Sigmoid colon (tissue), 7 donors: ENCODE data around the gene HDHD2. TPM values are rescaled to one million over a fixed set of nuclear protein-coding genes. Genes with fewer than 3 reads are reported as not detected.

ENCODE experiments used
- DNase-seq: peaks from one replicate; pipeline ENCODE4 v3.0.0-alpha.2; 2019
- H3K27ac ChIP-seq, 4 donors: fragments of 200-600 bp; sonication (generic); one replicate each; pipeline ENCODE4 v1.5.1; 2016 to 2019; ENCODE audit warnings: mild to moderate bottlenecking in 1 of 4
- H3K27me3 ChIP-seq, 3 donors: fragments of 200-600 bp; sonication (generic); one replicate each; pipeline ENCODE4 v1.5.1; 2019; ENCODE audit warnings: mild to moderate bottlenecking in 1 of 3
- H3K36me3 ChIP-seq, 4 donors: fragments of 200-600 bp; sonication (generic); one replicate each; pipeline ENCODE4 v1.5.1; 2016 to 2019
- H3K4me1 ChIP-seq, 4 donors: fragments of 200-600 bp; sonication (generic); one replicate each; pipeline ENCODE4 v1.5.1; 2017 to 2019
- H3K4me3 ChIP-seq, 4 donors: fragments of 200-600 bp; sonication (generic); one replicate each; pipeline ENCODE4 v1.5.1; 2017 to 2019; ENCODE audit warnings: mild to moderate bottlenecking in 2 of 4, moderate library complexity in 1 of 4
- H3K9me3 ChIP-seq, 4 donors: fragments of 200-600 bp in 3 of 4; sonication (generic) in 3 of 4; one replicate each; pipeline versions ENCODE4 v1.5.1 to v1.6.1; 2013 to 2019
- EP300 ChIP-seq, 4 donors: sonication (generic); formaldehyde crosslinking; IDR thresholded peaks; one replicate each; pipeline ENCODE4 v1.6.1; 2017; ENCODE audit warnings: antibody characterized with exemption in 4 of 4
- POLR2A ChIP-seq, 2 donors: fragments of 450-650 bp; IDR thresholded peaks; one replicate each; pipeline ENCODE4 v1.6.1; 2016; ENCODE audit warnings: antibody characterized with exemption in 2 of 2, mild to moderate bottlenecking in 2 of 2, moderate library complexity in 2 of 2
- POLR2AphosphoS5 ChIP-seq, 4 donors: sonication (generic); formaldehyde crosslinking; IDR thresholded peaks; one replicate each; pipeline ENCODE4 v1.6.1; 2017; ENCODE audit warnings: antibody characterized with exemption in 4 of 4
- WGBS, 2 donors: extraction: QIAGEN DNeasy Blood & Tissue Kit; methylation state at CpG; one replicate each; pipeline ENCODE4 v1.1.7; 2013; 5-methylcytosine and 5-hydroxymethylcytosine counted together
- intact Hi-C: fragments of 100-400 bp; cut with DNase I; formaldehyde crosslinking; loops from one replicate; pipeline ENCODE4 v1.15.1; 2023
- polyA plus RNA-seq, 3 donors: library from polyadenylated mRNA; stranded (reverse); fragments of 200-250 nt; gene quantifications; one replicate each; pipeline ENCODE4 v1.2.3, GENCODE V29; 2013
- total RNA-seq, 4 donors: library from RNA; depleted of rRNA; stranded (reverse); fragments of >200 nt; gene quantifications; one replicate each; pipeline ENCODE4 v1.1.0, GENCODE V29; 2016
- TF ChIP-seq, protein P1 (sequence below), 4 experiments: fragments of 450-650 bp in 3 of 4; fragments of 200-600 bp in 1 of 4; IDR thresholded peaks; one replicate each; pipeline ENCODE4 v1.5.1; 2016 to 2019; ENCODE audit warnings: antibody characterized with exemption in 4 of 4, mild to moderate bottlenecking in 3 of 4, moderate library complexity in 2 of 4
- donor health status: healthy with polysubstance abuse.
- donor health status: Bipolar disorder and iron deficiency.
- donor health status: healthy.

Gene HDHD2
- total and polyA plus RNA-seq, 7 donors: 21.0 to 34.0 (median 29.1) TPM

- H3K36me3 ChIP-seq: peaks cover 0 to 3% (median under 1%) of the 10 kb centered on the region in 4 donors
- no peak overlapping the region for H3K27ac ChIP-seq
- intact Hi-C loops: no loop called here
- DNase-seq: no peak
- no peaks in the 10 kb centered on the region for H3K27me3 ChIP-seq
- H3K9me3 ChIP-seq: no peaks in the 10 kb centered on the region
- H3K4me3 ChIP-seq: no peak overlapping the region
- TF ChIP-seq POLR2AphosphoS5 (IDR thresholded peaks at IDR 0.05) (no peak), POLR2A (IDR thresholded peaks at IDR 0.05) (no peak), EP300 (IDR thresholded peaks at IDR 0.05) (no peak)
- TF ChIP-seq, protein P1, sequence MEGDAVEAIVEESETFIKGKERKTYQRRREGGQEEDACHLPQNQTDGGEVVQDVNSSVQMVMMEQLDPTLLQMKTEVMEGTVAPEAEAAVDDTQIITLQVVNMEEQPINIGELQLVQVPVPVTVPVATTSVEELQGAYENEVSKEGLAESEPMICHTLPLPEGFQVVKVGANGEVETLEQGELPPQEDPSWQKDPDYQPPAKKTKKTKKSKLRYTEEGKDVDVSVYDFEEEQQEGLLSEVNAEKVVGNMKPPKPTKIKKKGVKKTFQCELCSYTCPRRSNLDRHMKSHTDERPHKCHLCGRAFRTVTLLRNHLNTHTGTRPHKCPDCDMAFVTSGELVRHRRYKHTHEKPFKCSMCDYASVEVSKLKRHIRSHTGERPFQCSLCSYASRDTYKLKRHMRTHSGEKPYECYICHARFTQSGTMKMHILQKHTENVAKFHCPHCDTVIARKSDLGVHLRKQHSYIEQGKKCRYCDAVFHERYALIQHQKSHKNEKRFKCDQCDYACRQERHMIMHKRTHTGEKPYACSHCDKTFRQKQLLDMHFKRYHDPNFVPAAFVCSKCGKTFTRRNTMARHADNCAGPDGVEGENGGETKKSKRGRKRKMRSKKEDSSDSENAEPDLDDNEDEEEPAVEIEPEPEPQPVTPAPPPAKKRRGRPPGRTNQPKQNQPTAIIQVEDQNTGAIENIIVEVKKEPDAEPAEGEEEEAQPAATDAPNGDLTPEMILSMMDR (IDR thresholded peaks at IDR 0.05): no peak
- no peaks in the 10 kb centered on the region for H3K4me1 ChIP-seq
These were observed 9.0 kb downstream of the HDHD2 start for GRCh38 chr18:47141289-47141688.

DNA sequence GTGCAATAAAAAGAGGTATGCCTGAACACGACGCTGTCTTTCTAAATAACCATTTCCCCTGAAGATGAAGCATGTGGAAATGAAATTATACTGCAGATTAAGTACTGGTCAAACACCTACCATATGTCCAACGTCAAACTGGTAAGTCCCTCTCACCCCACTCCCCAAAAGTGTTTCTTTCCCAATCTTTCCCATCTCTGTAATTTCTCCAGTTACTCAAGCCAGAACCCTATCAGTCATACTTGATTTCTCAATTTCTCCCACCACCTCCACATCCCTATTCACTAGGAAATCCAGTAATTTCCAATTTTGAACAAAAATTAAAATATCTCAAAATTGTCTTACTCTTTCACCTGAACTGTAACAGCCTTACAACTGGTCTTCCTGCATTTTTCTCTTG lies 29.2 kb downstream of the HDHD2 start:
- no peaks in the 10 kb centered on the region for H3K4me1 ChIP-seq
- intact Hi-C loops: no loop called here

GRCh38 chr18:47120428-47120827 lies 29.9 kb downstream of the HDHD2 start:
- intact Hi-C loops: no loop called here
- no peak for DNase-seq
- WGBS, 2 donors: 84 to 93% methylated on average over 4 of the region's 4 CpGs

More for the DNA sequence above, 29.2 kb downstream of the HDHD2 start:
- Histone ChIP-seq H3K36me3 (peaks cover 0 to 28% (median 0%) of the 10 kb centered on the region in 4 donors), H3K4me3 (no peak overlapping the region), H3K9me3 (no peaks in the 10 kb centered on the region), H3K27ac (no peak overlapping the region), H3K27me3 (no peaks in the 10 kb centered on the region)
- 95 to 98% methylated on average over 3 of the region's 3 CpGs for WGBS, 2 donors
- no peak for DNase-seq
- TF ChIP-seq POLR2A (IDR thresholded peaks at IDR 0.05) (no peak), POLR2AphosphoS5 (IDR thresholded peaks at IDR 0.05) (no peak), EP300 (IDR thresholded peaks at IDR 0.05) (no peak)
- TF ChIP-seq, protein P1 (IDR thresholded peaks at IDR 0.05): no peak

GRCh38 chr18:47118981-47119380 lies 31.3 kb downstream of the HDHD2 start:
- intact Hi-C loops: no loop called here
- Histone ChIP-seq H3K27ac (no peak overlapping the region), H3K27me3 (no peaks in the 10 kb centered on the region), H3K9me3 (no peaks in the 10 kb centered on the region), H3K4me1 (no peaks in the 10 kb centered on the region), H3K4me3 (no peak overlapping the region), H3K36me3 (peaks cover 0 to 39% (median 0%) of the 10 kb centered on the region in 4 donors)
- 95 to 97% methylated on average over 2 of the region's 2 CpGs for WGBS, 2 donors
- TF ChIP-seq POLR2A (IDR thresholded peaks at IDR 0.05): no peak
- TF ChIP-seq, protein P1 (IDR thresholded peaks at IDR 0.05): no peak
- no peak for TF ChIP-seq EP300 (IDR thresholded peaks at IDR 0.05)
- no peak for TF ChIP-seq POLR2AphosphoS5 (IDR thresholded peaks at IDR 0.05)
- no peak for DNase-seq

More at GRCh38 chr18:47120428-47120827, 29.9 kb downstream of the HDHD2 start:
- peaks cover 0 to 25% (median 0%) of the 10 kb centered on the region in 4 donors for H3K36me3 ChIP-seq
- H3K27ac ChIP-seq: no peak overlapping the region
- no peaks in the 10 kb centered on the region for H3K4me1 ChIP-seq
- no peaks in the 10 kb centered on the region for H3K9me3 ChIP-seq
- TF ChIP-seq POLR2AphosphoS5 (IDR thresholded peaks at IDR 0.05) (no peak), EP300 (IDR thresholded peaks at IDR 0.05) (no peak), POLR2A (IDR thresholded peaks at IDR 0.05) (no peak)
- TF ChIP-seq, protein P1 (IDR thresholded peaks at IDR 0.05): no peak
- no peak overlapping the region for H3K4me3 ChIP-seq
- H3K27me3 ChIP-seq: no peaks in the 10 kb centered on the region

- Histone ChIP-seq H3K36me3 (peaks cover 0 to 61% (median 13%) of the 10 kb centered on the region in 4 donors), H3K27ac (no peak overlapping the region), H3K4me3 (no peak overlapping the region), H3K27me3 (no peaks in the 10 kb centered on the region), H3K4me1 (no peaks in the 10 kb centered on the region), H3K9me3 (no peaks in the 10 kb centered on the region)
- TF ChIP-seq, protein P1 (IDR thresholded peaks at IDR 0.05): no peak
- no peak for TF ChIP-seq POLR2A (IDR thresholded peaks at IDR 0.05)
- TF ChIP-seq POLR2AphosphoS5 (IDR thresholded peaks at IDR 0.05): no peak
- intact Hi-C loops: no loop called here
- DNase-seq: no peak
- WGBS, 2 donors: 71 to 87% methylated on average over 2 of the region's 2 CpGs
These were observed 35.1 kb downstream of the HDHD2 start for GRCh38 chr18:47115205-47115604.
